Central memory CD8-positive, alpha-beta T cell (primary cell): ENCODE data around the gene PTPRJ.
A peak's percentile ranks its signal among the peaks of the same experiment; 100 is the strongest.
"Not testable (repeated sequence)": the region's sequence is repeated elsewhere in the genome, so short reads cannot be mapped to it uniquely, and the experiment has no call there.

Experiments used
- ATAC-seq: fragments of 150-1000 bp; cut with Tn5 transposase; replicated peaks from 2 replicates; pipeline ENCODE4 v1.10.0; 2022; ENCODE audit warnings: mild to moderate bottlenecking, moderate FRiP score, moderate number of reproducible peaks; ENCODE audit not compliant: poor library complexity, severe bottlenecking; ENCODE audit errors: extremely low read depth
- DNase-seq, 2 donors: peaks; one replicate each; pipeline ENCODE4 v3.0.0; 2021; ENCODE audit warnings: low spot score in 2 of 2
- H3K27ac Mint-ChIP-seq: one replicate; pipeline ENCODE4 v1.8.0; 2022; ENCODE audit warnings: low read depth, mild to moderate bottlenecking, moderate library complexity, mixed read lengths
- H3K27me3 Mint-ChIP-seq: one replicate; pipeline ENCODE4 v1.8.0; 2022; ENCODE audit warnings: mixed read lengths
- H3K36me3 Mint-ChIP-seq: one replicate; pipeline ENCODE4 v1.8.0; 2022; ENCODE audit warnings: mild to moderate bottlenecking, moderate library complexity, mixed read lengths; ENCODE audit not compliant: insufficient read depth
- H3K4me1 Mint-ChIP-seq: one replicate; pipeline ENCODE4 v1.8.0; 2022; ENCODE audit warnings: mixed read lengths
- H3K4me3 Mint-ChIP-seq: one replicate; pipeline ENCODE4 v1.8.0; 2022; ENCODE audit warnings: mild to moderate bottlenecking, moderate library complexity, mixed read lengths
- H3K9me3 Mint-ChIP-seq: one replicate; pipeline ENCODE4 v1.8.0; 2022; ENCODE audit warnings: mixed read lengths

Gene PTPRJ

DNA sequence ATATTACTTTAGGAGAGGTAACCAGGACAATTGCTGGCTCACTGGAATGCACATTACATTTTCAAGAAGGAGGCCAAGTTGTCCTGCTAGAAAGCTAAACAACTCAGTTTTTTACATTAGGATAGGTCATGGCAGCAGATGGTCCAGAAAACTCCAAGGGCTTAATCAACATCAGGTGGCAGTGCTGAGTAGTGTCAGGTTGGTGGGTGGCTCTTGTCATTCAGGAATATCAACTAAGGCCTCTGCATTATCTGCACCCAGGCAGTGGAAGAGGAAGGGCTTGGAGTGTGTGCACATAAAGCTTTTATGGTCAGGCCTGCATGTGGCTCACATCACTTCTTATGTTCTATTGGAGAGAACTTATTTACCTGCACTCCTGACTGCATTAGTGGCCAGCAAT lies 204.1 kb downstream of the PTPRJ start:
- ATAC-seq = no peak
- Mint-ChIP-seq H3K36me3 (no peaks in the 10 kb centered on the region), H3K9me3 (no peaks in the 10 kb centered on the region), H3K27ac (no peak overlapping the region), H3K4me3 (no peak overlapping the region), H3K4me1 (peaks cover 3% of the 10 kb centered on the region), H3K27me3 (peaks cover 14% of the 10 kb centered on the region)
- DNase-seq = no peak

- H3K4me1 Mint-ChIP-seq = peaks cover 20% of the 10 kb centered on the region
- not testable (repeated sequence) for H3K9me3 Mint-ChIP-seq, DNase-seq, H3K36me3 Mint-ChIP-seq, ATAC-seq
- H3K4me3 Mint-ChIP-seq = peak overlapping the region; percentile 36
- H3K27me3 Mint-ChIP-seq = peaks cover 33% of the 10 kb centered on the region
- peak overlapping the region; percentile 6 for H3K27ac Mint-ChIP-seq
These were observed 210.7 kb downstream of the PTPRJ start for GRCh38 chr11:48190906-48191654.

DNA sequence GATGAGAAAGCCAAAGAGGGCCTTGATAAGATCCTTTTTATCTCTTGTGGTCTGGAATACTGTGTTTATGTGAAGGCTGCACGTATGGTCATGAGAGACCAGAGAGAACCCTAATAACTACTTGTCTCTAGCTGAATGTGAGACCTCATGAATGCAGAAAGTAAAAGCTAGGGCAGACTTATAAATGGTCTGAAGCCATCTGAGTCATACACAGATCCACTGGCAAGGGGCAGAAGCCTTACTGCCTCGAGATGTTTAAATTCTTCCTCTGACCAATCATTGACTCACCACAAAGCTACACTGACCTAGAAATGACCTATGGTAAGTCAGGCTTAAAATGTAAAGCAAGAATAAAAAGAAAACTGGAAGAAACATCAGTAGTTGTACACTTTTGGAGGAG lies 213.5 kb downstream of the PTPRJ start:
- no peak for ATAC-seq

DNA sequence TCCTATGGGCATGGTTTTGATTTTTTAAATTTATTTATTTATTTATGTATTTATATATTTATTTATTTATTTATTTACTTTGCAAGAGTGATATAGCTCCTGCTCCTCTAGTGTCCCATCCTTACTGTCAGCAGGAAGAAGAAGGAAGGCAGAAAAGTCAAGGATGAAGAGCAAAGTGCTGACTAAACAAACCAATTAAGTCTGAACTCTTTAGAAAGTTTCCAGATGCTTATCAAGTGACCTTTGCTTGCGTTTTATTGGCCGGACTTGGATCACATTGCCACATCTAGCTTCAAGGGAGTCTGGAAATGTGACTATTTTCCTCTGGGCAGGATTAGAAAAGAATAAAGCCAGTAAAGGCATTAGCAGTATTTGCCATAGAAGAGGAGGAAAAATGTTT lies 227.5 kb downstream of the PTPRJ start:
- Mint-ChIP-seq H3K4me3 (no peak overlapping the region), H3K4me1 (no peaks in the 10 kb centered on the region), H3K27me3 (peaks cover 47% of the 10 kb centered on the region), H3K36me3 (no peaks in the 10 kb centered on the region), H3K27ac (no peak overlapping the region), H3K9me3 (no peaks in the 10 kb centered on the region)
- ATAC-seq (no peak), DNase-seq (no peak)

More for the DNA sequence above, 213.5 kb downstream of the PTPRJ start:
- H3K9me3 Mint-ChIP-seq = peaks cover 17% of the 10 kb centered on the region
- H3K4me1 Mint-ChIP-seq = peaks cover 20% of the 10 kb centered on the region
- peaks cover 4% of the 10 kb centered on the region for H3K36me3 Mint-ChIP-seq
- H3K4me3 Mint-ChIP-seq = no peak overlapping the region
- no peak overlapping the region for H3K27ac Mint-ChIP-seq
- no peak for DNase-seq
- H3K27me3 Mint-ChIP-seq = peaks cover 40% of the 10 kb centered on the region

GRCh38 chr11:48210052-48210451 lies 229.7 kb downstream of the PTPRJ start:
- Mint-ChIP-seq H3K27ac (no peak overlapping the region), H3K4me3 (no peak overlapping the region)

GRCh38 chr11:48216510-48216909 lies 236.2 kb downstream of the PTPRJ start, which contains the start of gene OR4B1:
Gene OR4B1 (plus strand): TSS chr11:48216810. CDS start chr11:48216810, 0 bp downstream.
- ATAC-seq (no peak), DNase-seq (no peak)
- H3K4me1 Mint-ChIP-seq = no peaks in the 10 kb centered on the region
- peaks cover 10% of the 10 kb centered on the region for H3K27me3 Mint-ChIP-seq
- H3K9me3 Mint-ChIP-seq = no peaks in the 10 kb centered on the region
- no peaks in the 10 kb centered on the region for H3K36me3 Mint-ChIP-seq
- no peak within 1 kb of the TSS for H3K27ac Mint-ChIP-seq
- H3K4me3 Mint-ChIP-seq = no peak within 1 kb of the TSS

More at GRCh38 chr11:48210052-48210451, 229.7 kb downstream of the PTPRJ start:
- Mint-ChIP-seq H3K4me1 (no peaks in the 10 kb centered on the region), H3K36me3 (no peaks in the 10 kb centered on the region), H3K27me3 (peaks cover 47% of the 10 kb centered on the region), H3K9me3 (no peaks in the 10 kb centered on the region)
- DNase-seq = no peak
- no peak for ATAC-seq
